ENCODE data around the gene DLEC1. TPM values are rescaled to one million over a fixed set of nuclear protein-coding genes. Genes with fewer than 3 reads are reported as not detected.

The DLEC1 gene
- total and polyA plus RNA-seq, 7 donors: 0.16 to 0.60 (median 0.41) TPM

- Histone ChIP-seq H3K27me3 (no peaks in the 10 kb centered on the region), H3K36me3 (peaks cover 15 to 64% (median 27%) of the 10 kb centered on the region in 4 donors), H3K4me3 (no peak overlapping the region), H3K9me3 (no peaks in the 10 kb centered on the region), H3K27ac (peak overlapping the region in 3 of 4 donors; percentile 24 to 62 (median 53)), H3K4me1 (peaks cover 0 to 7% (median 3%) of the 10 kb centered on the region in 4 donors)
- TF ChIP-seq POLR2AphosphoS5 (IDR thresholded peaks at IDR 0.05) (no peak), POLR2A (IDR thresholded peaks at IDR 0.05) (no peak), EP300 (IDR thresholded peaks at IDR 0.05) (no peak), CTCF (IDR thresholded peaks at IDR 0.05) (no peak)
- DNase-seq: peak; percentile 57
- 88 to 93% methylated on average over 11 of the region's 11 CpGs for WGBS, 2 donors
- intact Hi-C loops (cut with DNase I): loop anchor here (10.0 kb wide), 1 partner anchor 124 kb away; no protein-coding TSS in a partner anchor
These were observed 81.9 kb downstream of the DLEC1 start for GRCh38 chr3:38120693-38121450.

GRCh38 chr3:38121451-38121831 is 82.4 kb downstream of the DLEC1 start:
- Histone ChIP-seq H3K4me3 (no peak overlapping the region), H3K4me1 (peaks cover 0 to 7% (median 3%) of the 10 kb centered on the region in 4 donors), H3K9me3 (no peaks in the 10 kb centered on the region), H3K36me3 (peaks cover 21 to 70% (median 32%) of the 10 kb centered on the region in 4 donors), H3K27ac (peak overlapping the region in 2 of 4 donors; percentile 53 to 62), H3K27me3 (no peaks in the 10 kb centered on the region)
- TF ChIP-seq EP300 (IDR thresholded peaks at IDR 0.05) (no peak), CTCF (IDR thresholded peaks at IDR 0.05) (no peak), POLR2A (IDR thresholded peaks at IDR 0.05) (no peak), POLR2AphosphoS5 (IDR thresholded peaks at IDR 0.05) (no peak)
- intact Hi-C loops (cut with DNase I): loop anchor here (10.0 kb wide), 1 partner anchor 123 kb away; no protein-coding TSS in a partner anchor
- peak; percentile 77 for DNase-seq
- 88 to 92% methylated on average over 9 of the region's 9 CpGs for WGBS, 2 donors

GRCh38 chr3:38121832-38122461 is 82.9 kb downstream of the DLEC1 start:
- peak; percentile 40 for DNase-seq
- H3K4me3 ChIP-seq: no peak overlapping the region
- H3K4me1 ChIP-seq: peaks cover 0 to 7% (median 3%) of the 10 kb centered on the region in 4 donors
- no peak for TF ChIP-seq EP300 (IDR thresholded peaks at IDR 0.05)
- no peak for TF ChIP-seq POLR2AphosphoS5 (IDR thresholded peaks at IDR 0.05)
- H3K27me3 ChIP-seq: no peaks in the 10 kb centered on the region
- WGBS, 2 donors: 95 to 96% methylated on average over 13 of the region's 13 CpGs
- peaks cover 23 to 75% (median 37%) of the 10 kb centered on the region in 4 donors for H3K36me3 ChIP-seq
- H3K27ac ChIP-seq: peak overlapping the region in 2 of 4 donors; percentile 47 to 62
- intact Hi-C loops (cut with DNase I): loop anchor here (10.0 kb wide), 1 partner anchor 123 kb away; no protein-coding TSS in a partner anchor
- no peaks in the 10 kb centered on the region for H3K9me3 ChIP-seq

- Histone ChIP-seq H3K4me1 (peaks cover 0 to 7% (median 3%) of the 10 kb centered on the region in 4 donors), H3K27ac (no peak overlapping the region), H3K9me3 (no peaks in the 10 kb centered on the region), H3K4me3 (no peak overlapping the region), H3K27me3 (no peaks in the 10 kb centered on the region), H3K36me3 (peaks cover 31 to 84% (median 46%) of the 10 kb centered on the region in 4 donors)
- no peak for DNase-seq
- 90 to 95% methylated on average over 9 of the region's 9 CpGs for WGBS, 2 donors
- intact Hi-C loops (cut with DNase I): loop anchor here (10.0 kb wide), 1 partner anchor 122 kb away; no protein-coding TSS in a partner anchor
- TF ChIP-seq EP300 (IDR thresholded peaks at IDR 0.05) (no peak), CTCF (IDR thresholded peaks at IDR 0.05) (no peak), POLR2AphosphoS5 (IDR thresholded peaks at IDR 0.05) (no peak), POLR2A (IDR thresholded peaks at IDR 0.05) (no peak)
These were observed 83.8 kb downstream of the DLEC1 start for GRCh38 chr3:38122712-38123290.
